ELR (cell line): ENCODE data around the gene TJP3.
A peak's percentile ranks its signal among the peaks of the same experiment; 100 is the strongest.
"Not testable (repeated sequence)": the region's sequence is repeated elsewhere in the genome, so short reads cannot be mapped to it uniquely, and the experiment has no call there.

Source experiments
- DNase-seq: peaks from one replicate; pipeline ENCODE4 v3.0.0-alpha.2; 2015; ENCODE audit warnings: low read depth

The TJP3 gene, protein sequence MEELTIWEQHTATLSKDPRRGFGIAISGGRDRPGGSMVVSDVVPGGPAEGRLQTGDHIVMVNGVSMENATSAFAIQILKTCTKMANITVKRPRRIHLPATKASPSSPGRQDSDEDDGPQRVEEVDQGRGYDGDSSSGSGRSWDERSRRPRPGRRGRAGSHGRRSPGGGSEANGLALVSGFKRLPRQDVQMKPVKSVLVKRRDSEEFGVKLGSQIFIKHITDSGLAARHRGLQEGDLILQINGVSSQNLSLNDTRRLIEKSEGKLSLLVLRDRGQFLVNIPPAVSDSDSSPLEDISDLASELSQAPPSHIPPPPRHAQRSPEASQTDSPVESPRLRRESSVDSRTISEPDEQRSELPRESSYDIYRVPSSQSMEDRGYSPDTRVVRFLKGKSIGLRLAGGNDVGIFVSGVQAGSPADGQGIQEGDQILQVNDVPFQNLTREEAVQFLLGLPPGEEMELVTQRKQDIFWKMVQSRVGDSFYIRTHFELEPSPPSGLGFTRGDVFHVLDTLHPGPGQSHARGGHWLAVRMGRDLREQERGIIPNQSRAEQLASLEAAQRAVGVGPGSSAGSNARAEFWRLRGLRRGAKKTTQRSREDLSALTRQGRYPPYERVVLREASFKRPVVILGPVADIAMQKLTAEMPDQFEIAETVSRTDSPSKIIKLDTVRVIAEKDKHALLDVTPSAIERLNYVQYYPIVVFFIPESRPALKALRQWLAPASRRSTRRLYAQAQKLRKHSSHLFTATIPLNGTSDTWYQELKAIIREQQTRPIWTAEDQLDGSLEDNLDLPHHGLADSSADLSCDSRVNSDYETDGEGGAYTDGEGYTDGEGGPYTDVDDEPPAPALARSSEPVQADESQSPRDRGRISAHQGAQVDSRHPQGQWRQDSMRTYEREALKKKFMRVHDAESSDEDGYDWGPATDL

DNA sequence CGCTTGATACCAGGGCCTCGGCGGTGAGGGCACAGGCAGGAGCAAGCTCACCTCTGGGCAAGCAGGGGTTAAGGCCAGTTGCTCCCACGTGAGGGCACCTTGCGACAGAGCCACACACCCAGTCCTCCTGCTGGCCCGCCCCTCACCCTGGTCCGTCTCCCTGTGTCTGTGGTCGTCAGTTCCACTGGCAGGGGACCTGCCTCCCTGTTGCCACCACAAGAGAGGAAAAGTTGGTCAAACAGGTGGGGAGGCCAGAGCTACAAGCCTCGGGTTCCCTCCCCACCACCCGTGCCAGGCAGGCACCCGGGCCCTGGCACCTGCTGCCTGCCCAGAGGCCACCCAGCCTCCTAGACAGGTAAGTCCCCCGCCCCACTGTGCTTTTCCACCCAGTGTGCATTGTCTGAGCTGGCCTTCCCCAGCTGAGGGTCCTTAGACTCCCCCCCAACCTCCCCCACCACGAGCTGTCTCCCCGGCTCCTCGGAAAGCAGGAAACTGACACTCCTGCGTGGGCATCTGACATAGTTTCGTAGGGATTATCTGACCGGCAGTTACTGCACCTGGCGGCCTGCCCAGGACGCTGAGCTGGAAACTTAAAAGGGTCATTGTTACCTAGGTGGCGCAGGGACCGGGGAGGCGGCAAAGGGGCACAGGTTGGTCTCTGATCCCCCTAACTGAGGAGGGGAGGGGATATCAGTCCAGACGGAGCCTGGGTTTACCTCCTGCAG lies at the start of gene TJP3:
TJP3 (plus strand) TSS at position 178 of the 725 bp plus-strand sequence. CDS start 20,049 bp downstream, outside the sequence.
- peak; percentile 19 for DNase-seq

DNA sequence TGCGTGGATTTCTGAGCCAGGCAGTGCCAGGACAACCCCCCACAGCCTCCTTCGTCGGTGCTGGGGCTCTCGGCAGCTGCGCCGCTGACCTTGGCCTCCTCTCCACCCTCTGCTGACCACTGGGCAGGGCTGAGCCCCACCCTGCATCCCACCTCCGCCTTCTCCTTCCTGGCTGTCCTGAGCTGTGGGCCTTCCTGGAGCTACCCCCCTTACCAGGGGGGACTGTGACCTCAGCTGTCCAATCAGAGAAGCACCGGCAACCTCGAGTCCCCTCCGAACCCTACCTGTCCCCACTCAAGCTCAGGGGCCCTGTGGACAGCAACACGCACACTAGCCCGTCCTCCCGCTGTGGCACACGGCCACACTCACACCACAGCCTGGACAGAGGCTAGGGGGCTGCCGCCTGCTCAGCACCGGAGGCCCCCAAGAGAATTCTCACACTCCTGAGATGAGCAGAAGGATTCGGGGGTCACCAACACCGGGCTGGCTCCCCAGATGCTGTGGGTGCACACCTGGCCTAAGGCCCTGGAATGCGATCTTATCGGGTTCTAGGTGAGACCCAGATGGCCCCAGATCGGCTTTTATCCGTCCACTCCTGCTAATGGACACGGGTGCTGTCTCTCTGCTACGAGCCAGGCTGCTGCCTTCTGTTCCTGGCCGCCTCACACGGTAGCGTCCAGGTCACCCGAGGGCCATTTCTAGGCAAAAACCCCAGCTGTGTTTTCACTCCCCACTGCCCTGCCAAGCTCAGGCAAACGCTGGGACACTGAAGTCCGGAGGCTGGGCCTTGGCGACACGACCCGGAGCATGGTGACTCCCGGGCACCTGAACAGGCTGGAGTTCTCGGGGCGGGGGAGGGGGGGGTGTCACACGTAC lies 49.1 kb upstream of the TJP3 start:
- DNase-seq, result no peak

DNA sequence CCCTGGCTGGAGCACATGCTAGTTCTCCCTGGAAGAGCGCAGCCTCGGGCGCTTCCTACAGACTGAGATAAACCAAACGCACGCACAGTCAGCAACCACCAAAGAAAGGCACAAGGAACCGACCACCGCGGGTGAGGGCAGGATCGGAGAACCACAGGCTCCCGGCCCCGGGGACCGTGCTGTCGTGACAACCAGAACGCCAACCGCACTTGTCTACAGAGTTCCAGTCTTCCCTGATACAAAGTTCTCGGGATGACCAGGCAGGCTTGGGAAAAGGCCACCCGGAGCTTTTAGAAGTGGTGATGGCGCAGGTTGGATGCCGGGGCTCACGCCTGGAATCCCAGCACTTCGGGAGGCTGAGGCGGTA lies 48.5 kb upstream of the TJP3 start:
- no peak for DNase-seq

DNA sequence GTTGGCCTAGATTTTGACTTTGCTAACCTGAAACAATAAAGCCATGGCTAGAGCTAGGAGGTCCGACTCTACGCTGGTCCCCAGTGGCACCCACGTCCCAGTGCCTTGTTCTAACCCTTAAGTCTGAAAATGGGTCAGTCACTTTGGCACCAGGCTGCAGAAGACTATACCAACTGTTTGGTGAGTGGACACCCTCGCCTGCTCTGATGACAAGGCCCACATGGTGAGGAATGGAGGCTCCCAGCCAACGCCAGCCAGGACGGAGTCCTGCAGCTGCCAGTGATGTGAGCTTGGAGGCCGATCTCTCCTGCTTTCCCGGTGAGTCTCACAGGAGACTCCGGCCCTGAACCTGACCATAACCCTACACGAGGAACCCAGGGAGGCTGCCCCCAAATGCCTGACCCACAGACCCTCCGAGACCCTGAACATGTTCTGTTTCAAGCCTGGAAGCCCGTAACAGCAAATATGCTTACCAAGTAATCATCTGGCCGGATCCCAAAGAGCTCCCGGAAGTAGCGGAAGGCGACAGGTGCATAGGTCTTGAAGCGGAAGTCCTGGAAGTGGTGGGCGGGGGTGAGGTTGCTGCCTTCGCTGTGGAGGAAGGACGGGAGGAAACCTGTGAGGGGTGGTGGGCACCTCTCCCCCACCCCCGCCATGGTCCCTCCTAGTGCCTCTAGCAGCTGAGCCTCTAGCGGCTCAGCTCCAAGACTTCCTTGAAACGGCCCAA lies 47.5 kb upstream of the TJP3 start:
- DNase-seq, result no peak

DNA sequence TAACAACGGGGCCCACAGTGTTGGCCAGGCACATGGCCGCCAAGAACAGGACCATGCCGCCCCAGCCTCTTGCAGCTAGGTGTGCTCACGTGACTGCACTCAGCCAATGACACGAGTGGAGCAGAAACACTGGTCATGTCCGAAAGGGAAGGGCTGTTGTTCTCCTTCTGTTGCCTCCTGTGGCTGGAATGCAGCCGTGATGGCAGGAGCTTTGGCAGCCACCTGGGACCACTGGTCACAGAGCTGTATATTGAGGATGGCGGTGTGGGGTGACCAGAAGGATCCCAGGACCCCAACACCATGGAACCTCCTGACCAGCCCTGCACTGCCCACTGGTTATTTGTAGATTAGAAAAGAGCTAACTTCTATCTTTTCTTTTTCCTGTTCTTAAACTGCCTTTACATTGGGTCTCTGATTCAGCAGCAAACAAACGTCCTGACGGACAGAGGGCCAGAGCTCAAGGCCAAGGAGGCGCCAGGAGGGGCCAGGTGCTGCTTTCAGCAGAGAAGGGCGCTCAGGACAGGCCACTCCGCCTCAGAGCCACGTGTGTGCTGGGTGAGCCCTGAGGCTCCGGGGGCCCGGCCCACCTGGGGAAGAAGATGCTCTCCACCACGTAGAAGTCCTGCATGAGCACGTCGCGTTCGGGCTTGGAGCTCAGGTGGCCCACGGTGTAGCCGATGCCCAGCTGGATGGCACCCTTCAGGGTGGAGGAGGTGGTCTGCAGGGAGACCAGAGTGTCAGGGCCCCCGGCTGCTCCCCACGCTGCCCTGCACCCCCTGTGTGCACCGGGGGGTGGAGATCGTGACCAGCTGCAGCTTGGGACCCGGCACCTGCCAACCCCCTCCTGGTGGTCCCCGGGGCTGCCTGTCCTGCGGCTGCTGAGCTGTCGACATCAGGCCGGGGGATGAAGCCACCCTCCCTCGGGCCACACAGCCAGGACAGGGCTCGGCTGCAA lies 46.6 kb upstream of the TJP3 start:
- DNase-seq, result no peak

DNA sequence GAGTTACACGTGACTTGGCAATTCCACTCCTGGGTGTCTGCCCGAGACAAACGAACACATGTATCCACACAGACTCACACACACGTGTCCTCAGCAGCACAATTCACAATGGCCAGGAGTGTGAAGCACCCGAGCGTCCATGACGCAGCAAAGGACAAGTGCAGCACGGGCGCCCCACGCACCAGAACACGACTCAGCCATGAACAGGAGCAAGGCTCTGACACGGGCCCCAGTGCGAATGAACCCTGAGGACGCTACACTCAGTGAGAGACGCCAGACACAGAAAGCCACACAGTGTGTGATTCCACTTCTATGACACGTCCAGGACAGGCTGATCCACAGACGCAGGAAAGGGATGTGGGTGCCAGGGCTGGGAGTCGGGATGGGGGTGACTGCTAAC lies 44.3 kb upstream of the TJP3 start:
- no peak for DNase-seq

DNA sequence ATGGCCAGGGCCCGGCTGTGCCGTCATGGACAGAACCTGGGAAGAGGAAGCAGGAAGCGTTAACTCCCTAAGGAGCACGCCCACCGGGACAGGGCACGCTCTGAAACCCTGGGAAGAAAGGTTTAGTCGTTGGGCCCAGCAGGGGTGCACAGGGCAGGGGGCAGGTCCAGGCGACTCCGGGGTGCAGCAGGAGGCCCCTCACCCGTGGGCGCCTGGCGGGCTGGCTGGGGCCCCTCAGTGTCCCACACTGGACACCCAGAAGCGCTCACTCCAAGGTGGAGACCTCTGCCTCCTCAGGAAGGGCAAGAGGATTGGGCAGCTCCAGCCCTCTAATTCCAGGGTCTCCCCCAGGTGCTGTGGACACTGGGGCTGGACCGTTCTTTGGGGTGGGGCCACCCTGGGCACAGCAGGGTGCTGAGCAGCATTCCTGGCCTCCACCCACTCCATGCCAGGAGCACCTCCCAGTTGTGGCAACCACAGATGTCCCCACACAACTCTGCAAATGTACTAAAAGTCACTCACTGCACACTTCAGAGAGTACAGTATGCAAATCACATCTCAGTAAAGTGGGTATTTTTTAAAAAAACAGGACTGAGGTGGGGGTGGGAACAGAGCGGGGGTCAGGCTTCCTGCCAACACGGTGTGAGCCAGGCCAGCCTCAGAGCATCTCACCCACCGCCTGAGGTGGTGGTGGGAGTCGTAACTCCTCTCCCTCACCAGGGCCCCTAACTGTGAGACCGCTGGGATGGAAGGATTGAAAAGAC lies 43.1 kb upstream of the TJP3 start:
- no peak for DNase-seq

DNA sequence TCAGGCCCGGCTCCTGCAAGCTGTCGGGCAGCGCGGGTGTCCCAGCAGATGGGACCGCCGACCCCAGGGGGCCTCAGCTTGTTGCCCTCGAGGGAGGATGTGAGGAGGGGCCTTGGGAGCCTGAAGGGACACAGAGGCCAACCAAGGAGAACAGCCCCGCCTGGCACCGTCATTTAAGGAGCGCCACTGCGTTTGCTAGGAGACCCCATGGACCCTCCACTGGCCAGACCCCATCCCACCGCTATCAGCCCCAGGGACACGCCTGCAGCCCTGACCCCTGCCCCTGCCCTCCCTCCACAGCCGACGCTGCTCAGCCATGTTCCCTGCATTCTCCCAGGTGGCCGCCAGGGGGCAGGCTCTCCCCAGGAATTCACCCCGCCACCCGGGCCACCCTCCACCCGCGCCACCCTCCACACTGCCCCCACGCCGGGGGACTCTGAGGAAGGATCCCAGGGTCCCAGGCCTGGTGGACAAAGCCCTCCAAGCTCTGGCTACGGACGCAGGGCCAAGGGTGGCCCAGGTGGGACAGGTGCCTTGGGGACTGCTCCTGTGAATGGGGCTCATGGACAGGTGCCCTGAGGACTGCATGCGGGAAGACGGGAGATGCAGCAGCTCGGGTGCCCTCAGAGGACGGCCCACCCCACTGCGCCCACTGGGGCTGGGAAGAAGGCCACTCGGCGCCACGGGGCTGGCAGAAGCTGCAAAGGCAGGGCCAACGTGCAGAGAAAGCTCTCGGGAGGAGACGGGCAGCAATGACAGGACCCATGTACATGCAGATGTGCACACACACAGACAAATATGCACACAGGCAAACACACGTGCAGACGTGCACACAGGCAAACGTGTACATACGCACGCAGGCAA lies 42.3 kb upstream of the TJP3 start:
- DNase-seq, result peak; percentile 37

DNA sequence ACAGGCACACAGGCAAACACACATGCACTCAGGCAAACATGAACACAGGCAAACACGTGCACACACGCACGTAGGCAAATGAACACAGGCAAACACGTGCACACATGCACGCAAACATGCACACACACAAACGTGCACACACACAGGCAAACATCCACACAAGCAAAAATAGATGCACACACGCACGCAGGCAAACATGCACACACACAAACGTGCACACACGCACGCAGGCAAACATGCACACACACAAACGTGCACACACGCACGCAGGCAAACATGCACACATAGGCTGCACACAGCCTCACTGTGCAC lies 41.7 kb upstream of the TJP3 start:
- not testable (repeated sequence) for DNase-seq

DNA sequence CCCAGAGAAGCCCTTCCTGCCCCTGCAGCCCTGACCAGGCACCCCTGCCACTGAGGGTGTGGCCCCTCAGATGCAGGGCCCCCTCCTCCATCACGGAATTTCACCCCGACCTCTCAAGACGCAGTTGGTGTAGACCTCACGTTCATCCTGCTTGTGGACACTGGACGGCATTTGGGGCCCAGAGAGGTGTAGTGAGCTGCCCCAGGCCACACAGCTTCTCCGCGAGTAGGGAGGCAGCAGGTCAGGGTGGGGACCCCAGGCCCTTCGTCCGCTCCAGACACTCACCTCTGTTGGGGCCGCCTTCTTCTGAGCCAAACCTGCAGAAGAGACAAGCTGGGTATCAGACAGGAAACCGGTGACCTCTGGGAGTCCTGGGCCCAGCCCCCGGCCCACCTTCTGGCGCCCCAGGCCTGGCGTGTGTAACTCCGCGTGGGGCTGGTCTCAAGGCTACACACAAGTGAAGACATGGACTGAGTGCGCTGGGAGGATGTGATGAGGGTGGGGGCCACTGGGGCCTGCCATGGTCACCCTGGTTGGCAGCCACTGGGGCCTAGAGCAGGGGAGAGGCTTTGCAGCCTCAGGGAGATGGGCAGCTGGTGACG lies 41.0 kb upstream of the TJP3 start:
- no peak for DNase-seq

DNA sequence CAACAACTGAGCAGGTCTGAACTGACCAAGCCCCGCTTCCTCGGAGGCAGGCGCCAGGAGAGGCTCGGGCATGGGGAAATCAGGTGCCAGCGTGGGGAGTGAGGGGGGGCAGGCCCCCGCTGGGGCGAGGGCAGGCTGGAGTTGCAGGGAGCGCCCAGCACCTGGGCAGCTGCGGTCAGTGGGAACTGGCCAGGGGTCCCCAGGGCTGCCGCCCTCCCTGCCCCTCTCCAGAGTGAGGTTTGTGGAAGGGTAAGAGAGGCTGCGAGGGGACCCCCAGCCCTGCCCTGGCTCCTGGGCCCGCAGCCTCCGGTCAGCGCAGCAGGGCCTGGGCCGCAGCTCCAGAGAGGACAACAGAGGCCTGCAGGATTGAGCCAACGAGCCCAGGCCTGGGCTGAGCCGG lies 40.4 kb upstream of the TJP3 start:
- DNase-seq, result no peak

DNA sequence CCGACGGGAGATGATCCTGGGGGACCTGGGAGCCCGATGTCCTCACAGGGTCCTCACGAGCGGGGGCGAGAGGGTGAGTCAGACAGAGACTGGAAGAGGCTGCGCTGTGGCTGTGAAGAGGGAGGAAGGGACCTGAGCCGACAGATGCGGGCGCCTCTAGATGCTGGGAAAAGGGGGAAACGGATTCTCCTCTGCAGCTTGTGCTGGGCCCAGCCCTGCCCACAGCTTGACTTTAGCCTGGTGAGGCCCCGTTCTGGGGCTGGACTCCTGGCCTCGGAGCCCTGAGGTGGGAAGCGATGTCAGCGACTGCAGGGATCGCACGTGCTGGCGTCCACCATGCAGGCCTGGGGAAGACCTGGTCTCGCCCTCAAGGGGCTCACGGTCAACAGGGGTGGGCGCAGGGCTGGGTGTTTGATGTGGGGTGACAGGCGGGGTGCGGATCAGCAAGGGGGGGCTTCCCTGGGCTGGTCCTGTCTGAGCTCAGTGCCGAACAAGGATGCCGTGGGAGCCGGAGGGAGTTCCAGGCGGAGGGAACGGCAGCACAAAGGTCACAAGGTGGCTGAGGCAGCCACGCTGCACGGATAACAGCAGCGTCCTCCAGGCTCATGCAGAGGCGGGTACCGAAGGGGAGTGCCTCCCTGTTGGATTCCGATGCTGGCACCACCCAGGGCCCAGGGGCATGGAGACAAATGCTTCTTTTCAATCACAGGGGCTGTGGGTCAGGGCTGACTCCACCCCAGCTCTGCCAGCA lies 39.7 kb upstream of the TJP3 start:
- peak; percentile 18 for DNase-seq

DNA sequence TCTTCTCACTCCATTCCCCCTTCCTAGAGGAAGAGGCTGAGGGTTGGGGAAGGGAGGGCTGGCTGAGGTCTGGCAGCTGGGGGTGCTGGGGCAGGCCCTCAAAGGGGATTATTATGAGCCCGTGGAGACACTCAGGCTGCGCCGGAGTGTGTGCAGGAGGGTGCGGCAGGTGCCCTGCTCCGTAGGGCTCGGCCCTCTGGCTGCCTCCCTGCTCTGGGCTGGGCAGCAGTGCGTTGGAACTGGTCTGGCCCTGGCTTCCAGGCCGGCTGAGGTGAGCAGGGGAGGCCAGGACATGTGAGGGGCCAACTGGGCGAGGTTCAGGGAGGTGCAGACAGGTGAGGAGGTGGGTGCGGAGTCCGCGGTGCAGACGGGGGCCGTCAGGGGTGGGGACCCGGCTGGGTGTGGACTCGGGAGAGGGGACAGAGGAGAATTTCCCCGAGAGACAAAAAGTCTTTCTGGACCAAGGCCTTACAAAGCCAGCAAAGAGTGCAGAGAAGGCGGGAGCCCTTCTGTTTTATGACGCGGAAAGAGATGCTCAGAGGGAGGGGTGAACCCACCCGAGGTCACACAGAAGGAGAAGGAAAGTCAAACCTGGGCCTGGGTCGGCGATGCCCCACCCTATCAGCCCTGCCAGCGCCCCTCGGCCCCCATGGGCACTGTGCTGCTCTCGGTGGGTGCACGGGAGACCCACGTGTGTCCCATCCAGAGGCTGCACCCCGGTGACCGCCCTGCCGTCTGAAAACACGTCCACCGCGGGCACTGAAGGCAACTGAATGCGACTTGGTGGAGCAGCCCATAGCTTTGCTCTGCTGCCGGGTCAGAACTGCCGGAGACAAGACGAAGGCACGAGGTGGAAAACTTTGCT lies 38.9 kb upstream of the TJP3 start:
- DNase-seq, result no peak

DNA sequence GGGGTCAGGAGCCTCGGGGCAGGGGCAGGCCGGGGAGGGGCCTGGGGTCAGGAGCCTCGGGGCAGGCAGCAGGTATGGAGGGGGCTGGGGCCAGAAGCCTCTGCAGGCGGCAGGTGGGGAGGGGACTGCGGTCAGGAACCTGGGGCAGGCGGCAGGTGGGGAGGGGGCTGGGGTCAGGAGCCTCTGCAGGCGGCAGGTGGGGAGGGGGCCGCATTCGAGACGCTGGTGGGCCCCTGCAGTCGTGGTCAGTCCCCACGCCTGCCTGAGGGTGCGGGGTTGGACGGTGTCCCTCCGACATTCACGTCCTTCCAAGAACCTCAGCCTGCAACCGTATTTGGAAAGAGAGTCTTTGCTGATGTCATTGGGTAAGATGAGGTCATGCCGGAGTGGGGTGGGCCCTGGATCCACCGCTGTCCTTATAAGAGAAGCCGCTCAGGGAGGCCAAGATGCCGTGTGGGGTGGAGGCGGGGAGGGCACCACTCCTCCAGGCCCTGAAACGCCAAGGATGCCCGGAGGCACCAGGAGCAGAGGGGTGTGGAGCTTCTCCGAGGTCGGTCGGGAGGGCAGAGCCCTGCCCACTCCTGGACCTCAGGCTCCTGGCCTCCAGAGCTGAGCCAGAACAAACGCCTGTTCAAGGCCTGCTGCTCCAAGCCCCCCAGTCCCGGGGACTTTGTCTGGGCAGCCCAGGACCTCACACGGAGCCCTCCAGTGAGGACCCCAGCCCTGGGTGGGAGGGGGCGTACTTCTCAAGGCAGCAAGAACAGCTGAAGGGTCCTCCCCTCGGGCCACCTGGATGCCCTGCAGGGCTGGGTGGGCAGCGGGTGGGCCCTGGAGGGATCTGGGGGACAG lies 38.0 kb upstream of the TJP3 start:
- peak; percentile 88 for DNase-seq
